ENCODE measurements around the gene DCLK1.

GRCh38 chr13:36102721-36103120 lies 28.5 kb downstream of the DCLK1 start:
- no peak for TF ChIP-seq CTCF (conservative IDR thresholded peaks at IDR 0.05; ENCODE audit: low read length)
- TF ChIP-seq EZH2phosphoT487 (IDR thresholded peaks at IDR 0.05; ENCODE audit: borderline replicate concordance), result no peak

Measured in Loucy (cell line).